ENCODE results near the gene SLC25A29.

The SLC25A29 gene

DNA sequence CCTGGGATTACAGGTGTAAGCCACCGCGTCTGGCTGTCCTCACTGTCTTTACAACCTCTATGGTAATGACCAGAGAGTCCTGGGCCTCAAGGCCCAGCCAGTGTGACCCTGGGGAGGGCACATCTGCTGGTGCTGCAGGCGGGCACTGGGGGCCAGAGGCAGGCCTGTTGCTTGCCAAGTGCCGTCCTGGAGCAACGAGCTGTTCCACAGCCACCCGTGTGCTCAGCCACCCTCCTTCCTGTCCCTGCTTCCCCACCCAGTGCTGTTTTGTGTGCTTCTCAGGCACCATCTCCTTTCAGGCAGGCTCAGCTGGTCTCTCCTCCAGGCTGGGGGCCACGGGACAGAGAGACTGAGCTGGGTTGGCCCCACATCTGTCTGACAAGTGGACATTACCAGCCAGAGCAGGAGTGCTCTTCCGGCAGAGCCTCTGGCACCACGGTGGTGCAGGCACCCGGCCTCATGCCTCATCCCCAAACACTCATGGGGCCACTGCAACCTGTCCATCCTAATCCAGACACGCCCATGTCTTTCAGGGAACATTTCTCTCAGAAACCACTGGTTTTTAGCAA lies 25.9 kb upstream of the SLC25A29 start:
- no peak for TF ChIP-seq CTCF (conservative IDR thresholded peaks at IDR 0.05; ENCODE audit: low read depth, low read length)
- H3K4me3 ChIP-seq (ENCODE audit: low read length) = no peak overlapping the region
- DNase-seq (ENCODE audit: low read depth) = no peak

DNA sequence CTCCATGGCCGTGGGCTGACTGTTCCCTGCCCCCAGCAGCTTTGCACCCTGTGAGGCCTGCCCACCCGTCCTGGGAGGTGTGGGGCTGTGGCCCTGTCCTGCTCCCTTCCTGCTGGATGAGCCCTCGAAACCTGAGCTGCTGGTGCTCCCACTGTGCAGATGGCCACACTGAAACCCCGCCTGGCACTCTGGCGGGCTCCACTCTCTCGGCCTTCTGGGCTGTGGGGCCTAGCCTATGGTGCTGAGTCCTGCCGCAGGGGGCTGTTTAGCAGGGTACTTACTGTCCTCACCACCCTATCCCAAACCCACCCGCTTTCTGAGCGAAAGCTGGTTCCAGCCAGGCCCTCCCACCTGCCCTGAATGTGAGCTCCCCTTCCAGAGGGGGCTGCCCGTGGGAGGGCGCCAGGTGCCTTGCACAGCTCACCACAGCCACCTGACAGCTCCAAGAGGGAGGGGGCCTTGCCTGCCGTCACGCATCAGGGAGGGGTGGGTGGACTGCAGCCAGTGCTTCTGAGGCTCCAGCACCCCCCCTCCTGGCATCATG lies 24.2 kb upstream of the SLC25A29 start:
- TF ChIP-seq CTCF (conservative IDR thresholded peaks at IDR 0.05; ENCODE audit: low read depth, low read length) = no peak
- H3K4me3 ChIP-seq (ENCODE audit: low read length) = no peak overlapping the region
- no peak for DNase-seq (ENCODE audit: low read depth)

GRCh38 chr14:100330007-100330344 lies 23.7 kb upstream of the SLC25A29 start:
- no peak for TF ChIP-seq CTCF (conservative IDR thresholded peaks at IDR 0.05; ENCODE audit: low read depth, low read length)
- no peak for DNase-seq (ENCODE audit: low read depth)
- no peak overlapping the region for H3K4me3 ChIP-seq (ENCODE audit: low read length)

DNA sequence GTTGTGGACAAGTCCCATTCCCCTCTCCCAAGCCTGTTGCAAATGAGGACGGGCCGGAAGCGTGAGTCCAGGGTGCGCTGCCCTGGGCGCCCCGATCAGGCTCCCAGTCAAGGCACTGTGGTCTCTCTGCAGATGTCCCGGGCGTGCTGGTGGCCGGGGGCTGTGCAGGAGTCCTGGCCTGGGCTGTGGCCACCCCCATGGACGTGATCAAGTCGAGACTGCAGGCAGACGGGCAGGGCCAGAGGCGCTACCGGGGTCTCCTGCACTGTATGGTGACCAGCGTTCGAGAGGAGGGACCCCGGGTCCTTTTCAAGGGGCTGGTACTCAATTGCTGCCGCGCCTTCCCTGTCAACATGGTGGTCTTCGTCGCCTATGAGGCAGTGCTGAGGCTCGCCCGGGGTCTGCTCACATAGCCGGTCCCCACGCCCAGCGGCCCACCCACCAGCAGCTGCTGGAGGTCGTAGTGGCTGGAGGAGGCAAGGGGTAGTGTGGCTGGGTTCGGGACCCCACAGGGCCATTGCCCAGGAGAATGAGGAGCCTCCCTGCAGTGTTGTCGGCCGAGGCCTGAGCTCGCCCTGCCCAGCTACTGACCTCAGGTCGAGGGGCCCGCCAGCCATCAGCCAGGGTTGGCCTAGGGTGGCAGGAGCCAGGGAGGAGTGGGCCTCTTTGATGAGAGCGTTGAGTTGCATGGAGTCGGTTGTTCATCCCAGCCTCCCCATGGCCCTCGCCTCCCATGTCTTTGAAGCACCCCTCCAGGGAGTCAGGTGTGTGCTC lies 23.2 kb upstream of the SLC25A29 start:
- H3K4me3 ChIP-seq (ENCODE audit: low read length) = no peak overlapping the region
- no peak for DNase-seq (ENCODE audit: low read depth)
- no peak for TF ChIP-seq CTCF (conservative IDR thresholded peaks at IDR 0.05; ENCODE audit: low read depth, low read length)

GRCh38 chr14:100328495-100329163 lies 22.4 kb upstream of the SLC25A29 start:
- no peak overlapping the region for H3K4me3 ChIP-seq (ENCODE audit: low read length)
- no peak for DNase-seq (ENCODE audit: low read depth)
- TF ChIP-seq CTCF (conservative IDR thresholded peaks at IDR 0.05; ENCODE audit: low read depth, low read length) = no peak

DNA sequence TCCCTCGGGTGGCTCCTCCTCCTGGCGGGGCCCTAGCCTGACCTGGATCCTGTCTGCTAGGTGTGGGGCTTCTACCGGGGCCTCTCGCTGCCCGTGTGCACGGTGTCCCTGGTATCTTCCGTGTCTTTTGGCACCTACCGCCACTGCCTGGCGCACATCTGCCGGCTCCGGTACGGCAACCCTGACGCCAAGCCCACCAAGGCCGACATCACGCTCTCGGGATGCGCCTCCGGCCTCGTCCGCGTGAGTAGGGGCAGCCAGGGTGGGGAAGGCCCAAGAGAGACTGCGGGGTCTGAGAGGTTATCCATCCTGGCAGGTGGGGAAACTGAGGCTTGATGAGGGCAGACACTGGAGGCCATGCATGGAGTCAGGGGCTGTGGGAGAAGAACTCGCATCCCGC lies 20.9 kb upstream of the SLC25A29 start:
- no peak overlapping the region for H3K4me3 ChIP-seq (ENCODE audit: low read length)
- DNase-seq (ENCODE audit: low read depth) = no peak
- no peak for TF ChIP-seq CTCF (conservative IDR thresholded peaks at IDR 0.05; ENCODE audit: low read depth, low read length)
